ENCODE measurements around the gene CD300LF. TPM values are rescaled to one million over a fixed set of nuclear protein-coding genes. Genes with fewer than 3 reads are reported as not detected.

CD300LF gene
- total and polyA plus RNA-seq, 10 of the 15 experiments (the other 5 are each of a cell fraction or from before 2014, with no cell fraction given), result 0.15 TPM; not detected in 9

DNA sequence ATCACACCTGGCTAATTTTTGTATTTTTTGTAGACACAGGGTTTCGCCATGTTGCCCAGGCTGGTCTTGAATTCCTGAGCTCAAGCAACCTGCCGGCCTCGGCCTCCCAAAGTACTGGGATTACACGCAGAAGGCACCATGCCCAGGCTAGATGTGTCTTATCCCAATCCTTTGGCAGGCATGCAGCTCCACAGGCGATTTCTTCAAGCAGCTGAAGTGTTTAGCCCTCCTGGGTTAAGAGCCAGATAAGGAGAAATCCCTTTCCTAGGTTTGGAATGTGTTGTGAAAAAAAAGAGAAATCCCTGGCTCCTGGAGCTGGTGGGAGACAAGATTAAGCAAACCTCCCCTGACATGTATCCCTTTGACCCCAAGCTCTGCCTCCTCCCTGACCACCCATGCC lies 33.7 kb upstream of the CD300LF start (continued):
- no peak for TF ChIP-seq MYC (IDR thresholded peaks at IDR 0.05; ENCODE audit: insufficient read depth, insufficient read length, insufficient replicate concordance, low read length, severe bottlenecking)
- no peak for TF ChIP-seq NR2C1 (IDR thresholded peaks at IDR 0.05)
- no peak for TF ChIP-seq YBX1 (IDR thresholded peaks at IDR 0.05)
- no peak for TF ChIP-seq BACH1 (IDR thresholded peaks at IDR 0.05; ENCODE audit: borderline replicate concordance)
- TF ChIP-seq RAD21 (IDR thresholded peaks at IDR 0.05; ENCODE audit: insufficient read depth, low read depth, low read length), result no peak
- TF ChIP-seq KDM1A (IDR thresholded peaks at IDR 0.05; ENCODE audit: borderline replicate concordance), result no peak
- no peak for TF ChIP-seq RUNX3 (IDR thresholded peaks at IDR 0.05; ENCODE audit: low read length)
- no peak for TF ChIP-seq CHD2 (IDR thresholded peaks at IDR 0.05; ENCODE audit: borderline replicate concordance, low read depth, low read length)
- TF ChIP-seq CEBPB (IDR thresholded peaks at IDR 0.05; ENCODE audit: borderline replicate concordance in 1 of 2, low read depth in 2 of 2, low read length in 2 of 2), result no peak

DNA sequence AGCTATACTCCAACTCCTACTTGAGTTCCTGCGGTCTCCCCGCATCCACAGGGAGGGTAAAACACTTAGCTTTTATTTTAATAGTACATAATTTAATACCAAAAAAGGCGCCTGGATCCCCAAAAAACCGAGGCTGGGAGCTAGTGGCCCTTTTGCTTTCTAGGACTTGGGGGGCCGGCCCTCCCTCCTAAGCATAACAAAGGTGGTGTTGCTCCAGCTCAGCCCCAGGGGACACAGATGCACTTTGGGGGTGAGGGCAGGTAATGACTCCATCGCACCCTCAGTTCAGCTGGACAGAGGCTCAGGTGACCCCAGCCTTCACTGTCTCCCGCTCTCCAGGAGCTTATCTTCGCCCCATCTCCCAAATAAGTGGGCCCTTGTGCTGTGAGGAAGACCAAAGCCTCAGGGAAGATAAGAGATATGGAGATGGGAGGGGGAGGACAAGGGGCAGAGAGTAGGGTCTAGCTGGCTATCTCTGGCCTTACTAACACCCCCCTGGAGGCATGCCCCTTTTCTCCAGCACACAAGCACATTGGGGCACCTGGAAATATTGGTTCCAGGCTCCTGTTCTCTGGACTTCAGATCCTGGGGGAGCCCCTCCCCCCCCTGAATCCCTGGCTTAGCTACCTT lies 32.9 kb upstream of the CD300LF start:
- no peaks in the 10 kb centered on the region for H3K9me3 ChIP-seq (replicated peaks; ENCODE audit: control insufficient read depth, insufficient read depth, low read length)
- H4K20me1 ChIP-seq (ENCODE audit: control insufficient read depth, insufficient read depth), result no peaks in the 10 kb centered on the region
- H3K4me2 ChIP-seq (ENCODE audit: control insufficient read depth, insufficient read depth), result no peak overlapping the region
- no peak overlapping the region for H3K27ac ChIP-seq (ENCODE audit: control insufficient read depth, insufficient read depth)
- DNase-seq (ENCODE audit: low read depth, low spot score), result no peak
- BruUV-seq (replicated peaks), result no TSS peak
- ChIA-PET RAD21 (ENCODE audit: unreplicated experiment) (interaction anchor here (1.2 to 3.0 kb wide), 14 partner anchors 8 to 215 kb away, joined by 4 to 30 read pairs (median 10); partner anchors contain the start of gene RAB37), POLR2A (interaction anchor here (0.8 to 3.1 kb wide), 11 partner anchors 8 to 128 kb away, joined by 3 to 22 read pairs (median 3); partner anchors contain the start of genes NAT9 and RAB37), CTCF (interaction anchor here (0.6 to 4.5 kb wide), 22 partner anchors 9 to 244 kb away, joined by 3 to 98 read pairs (median 6); partner anchors contain the start of genes FDXR, GRIN2C, NAT9 and RAB37), SMC1A (ENCODE audit: uncharacterized antibody, unreplicated experiment) (interaction anchor here (0.8 to 3.3 kb wide), 13 partner anchors 9 to 901 kb away, joined by 3 to 15 read pairs (median 9); partner anchors contain the start of genes NAT9 and RAB37)
- no peaks in the 10 kb centered on the region for H3K27me3 ChIP-seq (replicated peaks in 1 of 2; ENCODE audit: control insufficient read depth in 2 of 2, insufficient read depth in 2 of 2, low read length in 1 of 2)
- FAIRE-seq, result no peak
- TF ChIP-seq SPI1 (IDR thresholded peaks at IDR 0.05; ENCODE audit: borderline replicate concordance, insufficient read depth, low read depth, low read length) (no peak), RAD21 (IDR thresholded peaks at IDR 0.05; ENCODE audit: insufficient read depth, low read depth, low read length) (no peak), SREBF2 (IDR thresholded peaks at IDR 0.05; ENCODE audit: low read length) (no peak), HCFC1 (IDR thresholded peaks at IDR 0.05; ENCODE audit: low read length) (no peak), BCL11A (IDR thresholded peaks at IDR 0.05; ENCODE audit: low read depth, low read length) (no peak), CREB1 (IDR thresholded peaks at IDR 0.05; ENCODE audit: low read depth) (no peak), IKZF1 (conservative IDR thresholded peaks at IDR 0.05) (no peak), CHD1 (IDR thresholded peaks at IDR 0.05; ENCODE audit: low read depth, low read length) (no peak), TBL1XR1 (IDR thresholded peaks at IDR 0.05; ENCODE audit: low read depth, low read length) (no peak)
- intact Hi-C loops (cut with micrococcal nuclease; ENCODE audit: unreplicated experiment) (loop anchor here (2.0 kb wide), 1 partner anchor 35 kb away; no protein-coding TSS in a partner anchor), in situ Hi-C loops (cut with MboI) (no loop called here)
- H3K4me3 ChIP-seq, result no peak overlapping the region
- H3K36me3 ChIP-seq (ENCODE audit: control insufficient read depth in 2 of 2, insufficient read depth in 2 of 2, low read length in 1 of 2), result no peaks in the 10 kb centered on the region
- H3K9ac ChIP-seq (ENCODE audit: control insufficient read depth, insufficient read depth, low read length), result no peak overlapping the region
- WGBS (ENCODE audit: insufficient coverage, insufficient replicate concordance, low lambda C conversion rate, missing lambda C conversion rate), result 80% methylated on average over 8 of the region's 8 CpGs
- peaks cover 22% of the 10 kb centered on the region for H3K79me2 ChIP-seq (ENCODE audit: control insufficient read depth, insufficient read depth, low read length)
- H3K4me1 ChIP-seq (ENCODE audit: control insufficient read depth, insufficient read depth, low read length), result peaks cover 26% of the 10 kb centered on the region
- H2AFZ ChIP-seq (ENCODE audit: control insufficient read depth, low read depth, low read length), result no peak overlapping the region
- ATAC-seq, result no peak
